CD14-positive monocyte (primary cell): Measurements from ENCODE around the gene ZNF850. TPM values are rescaled to one million over a fixed set of nuclear protein-coding genes. Genes with fewer than 3 reads are reported as not detected.

ENCODE experiments used
- DNase-seq, 3 donors: peaks; one replicate each; pipeline ENCODE4 v3.0.0-alpha.2; 2011 to 2022
- H2AFZ ChIP-seq: 2 replicates; pipeline ENCODE4 v1.6.0; 2012; ENCODE audit warnings: mild to moderate bottlenecking, low read depth, low read length, inconsistent platforms; ENCODE audit not compliant: insufficient read depth, poor library complexity, severe bottlenecking
- H3K27ac ChIP-seq, 2 donors: 1 replicate in 1 of 2; 2 replicates in 1 of 2; pipeline ENCODE4 v1.5.1; 2012 to 2013; ENCODE audit warnings: low read length in 2 of 2, control low read depth in 1 of 2, inconsistent platforms in 1 of 2, low read depth in 1 of 2, mild to moderate bottlenecking in 1 of 2
- H3K27me3 ChIP-seq, 2 donors: one replicate each; pipeline versions ENCODE4 v1.6.0 to v1.6.1; 2011 to 2013; ENCODE audit warnings: low read length in 2 of 2; ENCODE audit not compliant: control insufficient read depth in 2 of 2, insufficient read depth in 2 of 2
- H3K36me3 ChIP-seq, 2 donors: replicated peaks in 1 of 2; 1 replicate in 1 of 2; 2 replicates in 1 of 2; pipeline versions ENCODE4 v1.5.1 to v1.6.1; 2012 to 2013; ENCODE audit warnings: low read length in 2 of 2, control low read depth in 1 of 2, inconsistent platforms in 1 of 2, mild to moderate bottlenecking in 1 of 2; ENCODE audit not compliant: insufficient read depth in 2 of 2, control insufficient read depth in 1 of 2
- H3K4me1 ChIP-seq, 2 donors: 1 replicate in 1 of 2; 2 replicates in 1 of 2; pipeline versions ENCODE4 v1.5.1 to v1.6.1; 2012 to 2013; ENCODE audit warnings: low read length in 2 of 2, control low read depth in 1 of 2, inconsistent platforms in 1 of 2, mild to moderate bottlenecking in 1 of 2, moderate library complexity in 1 of 2; ENCODE audit not compliant: insufficient read depth in 2 of 2, control insufficient read depth in 1 of 2
- H3K4me2 ChIP-seq: replicated peaks from 2 replicates; pipeline ENCODE3; 2012; ENCODE audit warnings: low read length, moderate library complexity, mild to moderate bottlenecking; ENCODE audit not compliant: poor library complexity, severe bottlenecking; ENCODE audit errors: extremely low read depth
- H3K4me3 ChIP-seq, 3 experiments: fragments of 200-600 bp in 1 of 3; sonication (generic) in 1 of 3; replicated peaks in 1 of 3; 1 replicate in 2 of 3; 2 replicates in 1 of 3; pipeline ENCODE4 v1.5.1; 2011 to 2013; ENCODE audit warnings: low read length in 3 of 3, mild to moderate bottlenecking in 3 of 3, control low read depth in 2 of 3, low read depth in 2 of 3, inconsistent platforms in 1 of 3, moderate library complexity in 1 of 3
- H3K79me2 ChIP-seq: 2 replicates; pipeline ENCODE4 v1.6.0; 2012; ENCODE audit warnings: mild to moderate bottlenecking, control low read depth, inconsistent platforms, low read length, moderate library complexity; ENCODE audit not compliant: insufficient read depth
- H3K9ac ChIP-seq: 2 replicates; pipeline ENCODE4 v1.6.0; 2017; ENCODE audit warnings: low read length, mild to moderate bottlenecking; ENCODE audit not compliant: insufficient read depth, poor library complexity, severe bottlenecking
- H3K9me3 ChIP-seq, 2 donors: replicated peaks in 1 of 2; 1 replicate in 1 of 2; 2 replicates in 1 of 2; pipeline versions ENCODE4 v1.5.1 to v1.6.1; 2012 to 2013; ENCODE audit warnings: low read length in 2 of 2, control low read depth in 1 of 2; ENCODE audit not compliant: control insufficient read depth in 1 of 2, insufficient read depth in 1 of 2
- H4K20me1 ChIP-seq: 2 replicates; pipeline ENCODE4 v1.6.0; 2012; ENCODE audit warnings: mild to moderate bottlenecking, low read length, control low read depth, moderate library complexity; ENCODE audit not compliant: insufficient read depth
- H3K27ac Mint-ChIP-seq, 7 donors: one replicate each; pipeline ENCODE4 v1.8.0; 2020; ENCODE audit warnings: mild to moderate bottlenecking in 7 of 7, mixed read lengths in 7 of 7, moderate library complexity in 6 of 7, inconsistent platforms in 2 of 7
- H3K27me3 Mint-ChIP-seq, 3 donors: one replicate each; pipeline ENCODE4 v1.8.0; 2021 to 2022; ENCODE audit warnings: low read depth in 3 of 3, mild to moderate bottlenecking in 3 of 3, mixed read lengths in 3 of 3, moderate library complexity in 3 of 3, inconsistent platforms in 1 of 3
- H3K36me3 Mint-ChIP-seq, 2 donors: one replicate each; pipeline ENCODE4 v1.8.0; 2020; ENCODE audit warnings: mixed read lengths in 2 of 2, inconsistent platforms in 1 of 2, mild to moderate bottlenecking in 1 of 2
- H3K4me1 Mint-ChIP-seq: one replicate; pipeline ENCODE4 v1.8.0; 2020; ENCODE audit warnings: mild to moderate bottlenecking, mixed read lengths
- H3K4me3 Mint-ChIP-seq, 2 donors: one replicate each; pipeline ENCODE4 v1.8.0; 2020; ENCODE audit warnings: mild to moderate bottlenecking in 2 of 2, mixed read lengths in 2 of 2, moderate library complexity in 1 of 2
- H3K9me3 Mint-ChIP-seq, 7 donors: one replicate each; pipeline ENCODE4 v1.8.0; 2020 to 2022; ENCODE audit warnings: mixed read lengths in 7 of 7, mild to moderate bottlenecking in 6 of 7, moderate library complexity in 6 of 7, inconsistent platforms in 2 of 7
- CTCF ChIP-seq: fragments of 200-600 bp; IDR thresholded peaks from one replicate; pipeline ENCODE4 v1.8.0; 2022; ENCODE audit warnings: antibody characterized with exemption, mild to moderate bottlenecking
- WGBS: methylation state at CpG from one replicate; pipeline ENCODE4 v1.1.5; 2013; ENCODE audit warnings: missing lambda C conversion rate; ENCODE audit not compliant: insufficient coverage; 5-methylcytosine and 5-hydroxymethylcytosine counted together
- intact Hi-C, 2 donors: fragments of 100-400 bp; cut with micrococcal nuclease; formaldehyde crosslinking; loops; one replicate each; pipeline versions ENCODE4 v1.15.0 to v1.15.1; 2023
- polyA plus RNA-seq, 3 donors: library from polyadenylated mRNA; depleted of rRNA in 1 of 3; unstranded in 2 of 3; stranded (reverse) in 1 of 3; fragments of 300-500 nt in 2 of 3; fragments of >200 nt in 1 of 3; fragmentation: Illumina TruSeq in 2 of 3; gene quantifications; 1 replicate in 2 of 3; 2 replicates in 1 of 3; pipeline ENCODE4 v1.2.3, GENCODE V29; 2012 to 2021

ZNF850 gene
- polyA plus RNA-seq, 3 donors: 0.02 to 0.15 (median 0.08) TPM

GRCh38 chr19:36665832-36666231 is 106.8 kb downstream of the ZNF850 start:
- peaks cover 2 to 5% (median 3%) of the 10 kb centered on the region in 3 donors for H3K27me3 Mint-ChIP-seq
- Histone ChIP-seq H4K20me1 (no peaks in the 10 kb centered on the region), H3K9ac (no peak overlapping the region), H2AFZ (peak overlapping the region; percentile 91), H3K9me3 (peaks cover 55 to 69% of the 10 kb centered on the region in 2 donors), H3K79me2 (no peaks in the 10 kb centered on the region), H3K27ac (no peak overlapping the region), H3K4me3 (peak overlapping the region; percentile 58 to 85 (median 79)), H3K27me3 (no peaks in the 10 kb centered on the region), H3K4me1 (peaks cover 8 to 14% of the 10 kb centered on the region in 2 donors), H3K4me2 (peak overlapping the region; percentile 82), H3K36me3 (peaks cover 9 to 24% of the 10 kb centered on the region in 2 donors)
- 80% methylated on average over 1 of the region's 14 CpGs for WGBS
- peaks cover 25 to 39% of the 10 kb centered on the region in 2 donors for H3K36me3 Mint-ChIP-seq
- TF ChIP-seq CTCF: no peak
- intact Hi-C loops: loop anchor here (5.0 to 10.0 kb wide), 6 partner anchors 94 to 186 kb away; partner anchors contain the start of genes ZNF260 (in 2 of the 2), ZNF529 (in 2 of the 2), ZNF345 (in 1 of the 2) and ZNF790 (in 1 of the 2)
- H3K27ac Mint-ChIP-seq: peak overlapping the region in 1 of 7 donors; percentile 16
- H3K4me1 Mint-ChIP-seq: peaks cover 13% of the 10 kb centered on the region
- H3K4me3 Mint-ChIP-seq: peak overlapping the region; percentile 97 to 100
- H3K9me3 Mint-ChIP-seq: peaks cover 38 to 86% (median 84%) of the 10 kb centered on the region in 7 donors
- no peak for DNase-seq

Other genes starting within 250 kb of the ZNF850 start
- gene ZNF260, start 244.5 kb downstream of the ZNF850 start, polyA plus RNA-seq: 1 to 10 TPM in 2 of 3 donors, under 1 TPM in 1; 0.88 to 2.1 (median 1.2) TPM
- gene ZNF529, start 199.5 kb downstream of the ZNF850 start, polyA plus RNA-seq: 1 to 10 TPM; 1.1 to 2.7 (median 1.3) TPM
- under 1 TPM in 2 of 3 donors, not detected in 1; 0.37 to 0.63 TPM for gene ZNF382, start 167.5 kb downstream of the ZNF850 start, polyA plus RNA-seq
- 1 to 10 TPM in 2 of 3 donors, not detected in 1; 1.2 to 2.2 TPM for gene ZNF461, start 106.0 kb downstream of the ZNF850 start, polyA plus RNA-seq
- gene ZNF567, start 85.2 kb downstream of the ZNF850 start, polyA plus RNA-seq: 1 to 10 TPM in 2 of 3 donors, under 1 TPM in 1; 0.84 to 1.7 (median 1.5) TPM
- 1 to 10 TPM in 2 of 3 donors, under 1 TPM in 1; 0.35 to 2.7 (median 2.3) TPM for gene ZNF790, start 65.6 kb upstream of the ZNF850 start, polyA plus RNA-seq
- 1 to 10 TPM in 2 of 3 donors, under 1 TPM in 1; 0.66 to 2.3 (median 1.3) TPM for gene ZNF345, start 78.1 kb upstream of the ZNF850 start, polyA plus RNA-seq
- gene ZNF829, start 143.5 kb upstream of the ZNF850 start, polyA plus RNA-seq: under 1 TPM; 0.05 to 0.14 (median 0.08) TPM
- gene ZNF568, start 143.5 kb upstream of the ZNF850 start, polyA plus RNA-seq: under 1 TPM; 0.38 to 0.96 (median 0.79) TPM